ENCODE results near the gene ATP10A.

- TF ChIP-seq TEAD2 (tag; IDR thresholded peaks at IDR 0.05) (no peak), MYBL2 (IDR thresholded peaks at IDR 0.05; ENCODE audit: low read depth) (no peak), MYBL2 (CRISPR knock-in tag; IDR thresholded peaks at IDR 0.05; ENCODE audit: borderline replicate concordance) (no peak), POLR2A (conservative IDR thresholded peaks at IDR 0.05) (no peak), SRF (CRISPR knock-in tag; IDR thresholded peaks at IDR 0.05) (no peak), ZNF23 (CRISPR knock-in tag; IDR thresholded peaks at IDR 0.05) (no peak), GABPB2 (CRISPR knock-in tag; conservative IDR thresholded peaks at IDR 0.05) (no peak), JUND (IDR thresholded peaks at IDR 0.05; ENCODE audit: borderline replicate concordance, low read depth, low read length) (no peak), JUND (tag; IDR thresholded peaks at IDR 0.05; ENCODE audit: borderline replicate concordance, low read depth, low read length) (no peak), ZNF76 (CRISPR knock-in tag; IDR thresholded peaks at IDR 0.05; ENCODE audit: borderline replicate concordance) (no peak), ZNF583 (CRISPR knock-in tag; IDR thresholded peaks at IDR 0.05) (no peak), MYC (IDR thresholded peaks at IDR 0.05; ENCODE audit: low read depth, low read length) (no peak), MYC (CRISPR knock-in tag; IDR thresholded peaks at IDR 0.05; ENCODE audit: borderline replicate concordance, low read depth) (no peak)
- TF ChIP-seq, protein P1, sequence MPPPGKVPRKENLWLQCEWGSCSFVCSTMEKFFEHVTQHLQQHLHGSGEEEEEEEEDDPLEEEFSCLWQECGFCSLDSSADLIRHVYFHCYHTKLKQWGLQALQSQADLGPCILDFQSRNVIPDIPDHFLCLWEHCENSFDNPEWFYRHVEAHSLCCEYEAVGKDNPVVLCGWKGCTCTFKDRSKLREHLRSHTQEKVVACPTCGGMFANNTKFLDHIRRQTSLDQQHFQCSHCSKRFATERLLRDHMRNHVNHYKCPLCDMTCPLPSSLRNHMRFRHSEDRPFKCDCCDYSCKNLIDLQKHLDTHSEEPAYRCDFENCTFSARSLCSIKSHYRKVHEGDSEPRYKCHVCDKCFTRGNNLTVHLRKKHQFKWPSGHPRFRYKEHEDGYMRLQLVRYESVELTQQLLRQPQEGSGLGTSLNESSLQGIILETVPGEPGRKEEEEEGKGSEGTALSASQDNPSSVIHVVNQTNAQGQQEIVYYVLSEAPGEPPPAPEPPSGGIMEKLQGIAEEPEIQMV (tag; conservative IDR thresholded peaks at IDR 0.05; ENCODE audit: low read depth) = no peak
- TF ChIP-seq, protein P2, sequence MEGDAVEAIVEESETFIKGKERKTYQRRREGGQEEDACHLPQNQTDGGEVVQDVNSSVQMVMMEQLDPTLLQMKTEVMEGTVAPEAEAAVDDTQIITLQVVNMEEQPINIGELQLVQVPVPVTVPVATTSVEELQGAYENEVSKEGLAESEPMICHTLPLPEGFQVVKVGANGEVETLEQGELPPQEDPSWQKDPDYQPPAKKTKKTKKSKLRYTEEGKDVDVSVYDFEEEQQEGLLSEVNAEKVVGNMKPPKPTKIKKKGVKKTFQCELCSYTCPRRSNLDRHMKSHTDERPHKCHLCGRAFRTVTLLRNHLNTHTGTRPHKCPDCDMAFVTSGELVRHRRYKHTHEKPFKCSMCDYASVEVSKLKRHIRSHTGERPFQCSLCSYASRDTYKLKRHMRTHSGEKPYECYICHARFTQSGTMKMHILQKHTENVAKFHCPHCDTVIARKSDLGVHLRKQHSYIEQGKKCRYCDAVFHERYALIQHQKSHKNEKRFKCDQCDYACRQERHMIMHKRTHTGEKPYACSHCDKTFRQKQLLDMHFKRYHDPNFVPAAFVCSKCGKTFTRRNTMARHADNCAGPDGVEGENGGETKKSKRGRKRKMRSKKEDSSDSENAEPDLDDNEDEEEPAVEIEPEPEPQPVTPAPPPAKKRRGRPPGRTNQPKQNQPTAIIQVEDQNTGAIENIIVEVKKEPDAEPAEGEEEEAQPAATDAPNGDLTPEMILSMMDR (IDR thresholded peaks at IDR 0.05 in 2 of 3, conservative IDR thresholded peaks at IDR 0.05 in 1 of 3; ENCODE audit: insufficient read depth in 2 of 3, low read depth in 1 of 3, low read length in 3 of 3) = no peak
- TF ChIP-seq, protein P3, sequence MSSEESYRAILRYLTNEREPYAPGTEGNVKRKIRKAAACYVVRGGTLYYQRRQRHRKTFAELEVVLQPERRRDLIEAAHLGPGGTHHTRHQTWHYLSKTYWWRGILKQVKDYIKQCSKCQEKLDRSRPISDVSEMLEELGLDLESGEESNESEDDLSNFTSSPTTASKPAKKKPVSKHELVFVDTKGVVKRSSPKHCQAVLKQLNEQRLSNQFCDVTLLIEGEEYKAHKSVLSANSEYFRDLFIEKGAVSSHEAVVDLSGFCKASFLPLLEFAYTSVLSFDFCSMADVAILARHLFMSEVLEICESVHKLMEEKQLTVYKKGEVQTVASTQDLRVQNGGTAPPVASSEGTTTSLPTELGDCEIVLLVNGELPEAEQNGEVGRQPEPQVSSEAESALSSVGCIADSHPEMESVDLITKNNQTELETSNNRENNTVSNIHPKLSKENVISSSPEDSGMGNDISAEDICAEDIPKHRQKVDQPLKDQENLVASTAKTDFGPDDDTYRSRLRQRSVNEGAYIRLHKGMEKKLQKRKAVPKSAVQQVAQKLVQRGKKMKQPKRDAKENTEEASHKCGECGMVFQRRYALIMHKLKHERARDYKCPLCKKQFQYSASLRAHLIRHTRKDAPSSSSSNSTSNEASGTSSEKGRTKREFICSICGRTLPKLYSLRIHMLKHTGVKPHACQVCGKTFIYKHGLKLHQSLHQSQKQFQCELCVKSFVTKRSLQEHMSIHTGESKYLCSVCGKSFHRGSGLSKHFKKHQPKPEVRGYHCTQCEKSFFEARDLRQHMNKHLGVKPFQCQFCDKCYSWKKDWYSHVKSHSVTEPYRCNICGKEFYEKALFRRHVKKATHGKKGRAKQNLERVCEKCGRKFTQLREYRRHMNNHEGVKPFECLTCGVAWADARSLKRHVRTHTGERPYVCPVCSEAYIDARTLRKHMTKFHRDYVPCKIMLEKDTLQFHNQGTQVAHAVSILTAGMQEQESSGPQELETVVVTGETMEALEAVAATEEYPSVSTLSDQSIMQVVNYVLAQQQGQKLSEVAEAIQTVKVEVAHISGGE (CRISPR knock-in tag; IDR thresholded peaks at IDR 0.05) = no peak
Measured at GRCh38 chr15:25673972-25674371, 189.2 kb downstream of the ATP10A start.
